Measurements from ENCODE around the gene TTC39C.

TTC39C gene

GRCh38 chr18:24104486-24104885 lies 89.9 kb downstream of the TTC39C start:
- Histone ChIP-seq H3K27ac (ENCODE audit: low read length) (no peak overlapping the region), H3K9ac (ENCODE audit: low read depth, low read length) (no peak overlapping the region), H3K4me1 (ENCODE audit: insufficient read depth, low read length) (no peaks in the 10 kb centered on the region), H3K4me2 (ENCODE audit: insufficient read depth, low read length) (no peak overlapping the region), H3K9me3 (ENCODE audit: insufficient read depth, low read length, severe bottlenecking) (no peaks in the 10 kb centered on the region), H4K20me1 (ENCODE audit: insufficient read depth, low read length) (peaks cover 6% of the 10 kb centered on the region), H2AFZ (ENCODE audit: low read depth, low read length) (no peak overlapping the region), H3K79me2 (ENCODE audit: insufficient read depth, low read length) (no peaks in the 10 kb centered on the region), H3K4me3 (ENCODE audit: low read depth in 1 of 2, low read length in 2 of 2) (no peak overlapping the region), H3K27me3 (ENCODE audit: insufficient read depth, low read length, poor library complexity) (no peaks in the 10 kb centered on the region), H3K36me3 (ENCODE audit: insufficient read depth, low read length) (peaks cover 21% of the 10 kb centered on the region)
- DNase-seq, result no peak
- ATAC-seq (ENCODE audit: insufficient read depth, low read depth), result no peak
- TF ChIP-seq CTCF (IDR thresholded peaks at IDR 0.05; ENCODE audit: borderline replicate concordance, extremely low read depth, low read length, poor library complexity, severe bottlenecking), result no peak
- no peak for TF ChIP-seq EZH2 (IDR thresholded peaks at IDR 0.05; ENCODE audit: borderline replicate concordance, low read depth, low read length, severe bottlenecking)

GRCh38 chr18:24108641-24109040 lies 94.1 kb downstream of the TTC39C start:
- peaks cover 5% of the 10 kb centered on the region; the same call in 1 of the 2 replicates for H4K20me1 ChIP-seq (ENCODE audit: insufficient read depth, low read length)
- H3K27ac ChIP-seq (ENCODE audit: low read length), result no peak overlapping the region
- no peaks in the 10 kb centered on the region for H3K4me1 ChIP-seq (ENCODE audit: insufficient read depth, low read length)
- H3K4me2 ChIP-seq (ENCODE audit: insufficient read depth, low read length), result no peak overlapping the region
- ATAC-seq (ENCODE audit: insufficient read depth, low read depth) (no peak), DNase-seq (no peak)
- no peak overlapping the region for H3K4me3 ChIP-seq (ENCODE audit: low read depth in 1 of 2, low read length in 2 of 2)
- no peak overlapping the region for H3K9ac ChIP-seq (ENCODE audit: low read depth, low read length)
- no peaks in the 10 kb centered on the region for H3K27me3 ChIP-seq (ENCODE audit: insufficient read depth, low read length, poor library complexity)
- TF ChIP-seq CTCF (IDR thresholded peaks at IDR 0.05; ENCODE audit: borderline replicate concordance, extremely low read depth, low read length, poor library complexity, severe bottlenecking), result no peak
- no peaks in the 10 kb centered on the region for H3K79me2 ChIP-seq (ENCODE audit: insufficient read depth, low read length)
- peaks cover 18% of the 10 kb centered on the region for H3K36me3 ChIP-seq (ENCODE audit: insufficient read depth, low read length)
- H2AFZ ChIP-seq (ENCODE audit: low read depth, low read length), result no peak overlapping the region
- no peaks in the 10 kb centered on the region for H3K9me3 ChIP-seq (ENCODE audit: insufficient read depth, low read length, severe bottlenecking)

- Histone ChIP-seq H3K4me2 (ENCODE audit: insufficient read depth, low read length) (no peak overlapping the region), H3K9ac (ENCODE audit: low read depth, low read length) (no peak overlapping the region), H3K4me3 (ENCODE audit: low read depth in 1 of 2, low read length in 2 of 2) (no peak overlapping the region), H4K20me1 (ENCODE audit: insufficient read depth, low read length) (peaks cover 2% of the 10 kb centered on the region; the same call in 1 of the 2 replicates), H3K9me3 (ENCODE audit: insufficient read depth, low read length, severe bottlenecking) (no peaks in the 10 kb centered on the region), H3K27ac (ENCODE audit: low read length) (no peak overlapping the region), H2AFZ (ENCODE audit: low read depth, low read length) (no peak overlapping the region), H3K36me3 (ENCODE audit: insufficient read depth, low read length) (peaks cover 29% of the 10 kb centered on the region), H3K79me2 (ENCODE audit: insufficient read depth, low read length) (no peaks in the 10 kb centered on the region), H3K4me1 (ENCODE audit: insufficient read depth, low read length) (no peaks in the 10 kb centered on the region), H3K27me3 (ENCODE audit: insufficient read depth, low read length, poor library complexity) (no peaks in the 10 kb centered on the region)
- 0 out of 3 replicates have a peak, but pooled peaks have one; percentile 37 for ATAC-seq (ENCODE audit: insufficient read depth, low read depth)
- TF ChIP-seq EZH2 (IDR thresholded peaks at IDR 0.05; ENCODE audit: borderline replicate concordance, low read depth, low read length, severe bottlenecking), result no peak
- peak; percentile 10 for TF ChIP-seq CTCF (IDR thresholded peaks at IDR 0.05; ENCODE audit: borderline replicate concordance, extremely low read depth, low read length, poor library complexity, severe bottlenecking)
- no peak for DNase-seq
These were observed 97.4 kb downstream of the TTC39C start for GRCh38 chr18:24111936-24112335.

GRCh38 chr18:24112464-24112863 lies 97.9 kb downstream of the TTC39C start:
- H3K9ac ChIP-seq (ENCODE audit: low read depth, low read length), result no peak overlapping the region
- H3K27ac ChIP-seq (ENCODE audit: low read length), result no peak overlapping the region
- H3K79me2 ChIP-seq (ENCODE audit: insufficient read depth, low read length), result no peaks in the 10 kb centered on the region
- ATAC-seq (ENCODE audit: insufficient read depth, low read depth) (no peak), DNase-seq (no peak)
- H3K4me3 ChIP-seq (ENCODE audit: low read depth in 1 of 2, low read length in 2 of 2), result no peak overlapping the region
- H3K4me1 ChIP-seq (ENCODE audit: insufficient read depth, low read length), result no peaks in the 10 kb centered on the region
- peaks cover 33% of the 10 kb centered on the region for H3K36me3 ChIP-seq (ENCODE audit: insufficient read depth, low read length)
- H2AFZ ChIP-seq (ENCODE audit: low read depth, low read length), result no peak overlapping the region
- no peaks in the 10 kb centered on the region for H3K9me3 ChIP-seq (ENCODE audit: insufficient read depth, low read length, severe bottlenecking)
- TF ChIP-seq EZH2 (IDR thresholded peaks at IDR 0.05; ENCODE audit: borderline replicate concordance, low read depth, low read length, severe bottlenecking) (no peak), CTCF (IDR thresholded peaks at IDR 0.05; ENCODE audit: borderline replicate concordance, extremely low read depth, low read length, poor library complexity, severe bottlenecking) (no peak)
- peaks cover 2% of the 10 kb centered on the region; the same call in 1 of the 2 replicates for H4K20me1 ChIP-seq (ENCODE audit: insufficient read depth, low read length)
- no peaks in the 10 kb centered on the region for H3K27me3 ChIP-seq (ENCODE audit: insufficient read depth, low read length, poor library complexity)
- H3K4me2 ChIP-seq (ENCODE audit: insufficient read depth, low read length), result no peak overlapping the region

Data from DND-41 (cell line).